Stimulated activated CD8-positive, alpha-beta memory T cell treated with anti-CD3 and anti-CD28 coated beads, Interleukin-7, amount 100 ng/mL, for 1 hour (primary cell): ENCODE measurements around the gene SLX4.

ENCODE experiments used
- DNase-seq, 2 donors: peaks; one replicate each; pipeline ENCODE4 v3.0.0-alpha.2; 2020; ENCODE audit warnings: low read depth in 2 of 2

SLX4 gene

DNA sequence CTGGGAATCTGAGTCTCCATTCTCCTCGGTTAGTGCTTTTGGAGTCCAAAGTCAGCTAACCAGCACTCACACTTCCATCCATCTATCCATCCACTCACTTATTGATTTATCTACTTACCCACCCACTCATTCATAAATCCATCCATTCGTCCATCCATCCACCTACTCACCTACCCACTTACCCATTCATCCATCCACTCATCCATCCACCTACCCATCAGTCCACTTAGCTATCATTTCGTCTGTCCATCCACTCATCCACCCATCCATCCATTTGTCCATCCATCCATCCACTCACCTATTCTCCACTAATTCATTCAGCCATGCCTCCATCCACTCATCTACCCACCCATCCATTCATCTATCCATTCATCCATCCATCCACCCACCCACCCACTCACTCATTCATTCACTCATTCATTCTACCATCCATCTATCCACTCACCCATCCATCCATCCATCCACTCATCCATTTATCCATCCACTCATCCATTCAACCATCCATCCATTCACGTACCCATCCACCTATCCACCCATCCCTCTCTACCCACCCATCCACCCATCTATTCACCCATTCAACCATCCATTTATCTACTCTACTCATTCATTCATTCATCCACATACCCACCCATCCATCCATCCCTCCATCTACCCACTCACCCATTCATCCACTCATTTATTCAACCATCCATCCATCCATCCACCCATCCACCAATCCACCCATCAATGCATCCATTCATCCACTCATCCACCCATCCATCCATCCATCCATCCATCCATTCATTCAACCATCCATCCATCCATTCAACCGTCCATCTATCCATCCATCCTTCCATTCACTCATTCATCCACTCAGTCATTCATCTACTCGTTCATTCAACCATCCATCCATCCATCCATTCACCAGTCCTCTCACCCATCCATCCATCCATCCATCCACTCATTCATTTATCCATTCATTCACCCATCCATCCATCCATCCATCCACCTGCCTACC lies 60.3 kb downstream of the SLX4 start:
- DNase-seq, result no peak

DNA sequence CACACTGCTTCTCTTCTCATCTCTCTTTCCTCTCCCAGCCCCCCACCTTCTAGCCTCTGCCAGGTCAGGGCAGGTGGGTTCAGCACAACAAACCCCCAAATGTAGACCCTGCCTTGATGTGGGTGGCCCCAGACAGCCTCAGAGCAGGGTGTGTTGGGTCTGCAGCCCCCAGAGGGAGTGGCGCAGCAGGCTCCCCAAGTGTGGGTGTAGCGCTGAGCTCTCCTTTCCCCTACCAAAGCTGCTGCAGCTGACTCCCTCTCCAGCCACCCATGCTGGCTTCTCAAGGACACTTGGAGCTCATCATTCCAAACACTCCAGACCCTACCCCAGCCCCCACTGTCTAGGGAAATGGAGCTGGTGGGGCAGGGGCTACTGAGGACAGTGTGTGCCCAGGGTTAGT lies 61.5 kb downstream of the SLX4 start:
- no peak for DNase-seq

DNA sequence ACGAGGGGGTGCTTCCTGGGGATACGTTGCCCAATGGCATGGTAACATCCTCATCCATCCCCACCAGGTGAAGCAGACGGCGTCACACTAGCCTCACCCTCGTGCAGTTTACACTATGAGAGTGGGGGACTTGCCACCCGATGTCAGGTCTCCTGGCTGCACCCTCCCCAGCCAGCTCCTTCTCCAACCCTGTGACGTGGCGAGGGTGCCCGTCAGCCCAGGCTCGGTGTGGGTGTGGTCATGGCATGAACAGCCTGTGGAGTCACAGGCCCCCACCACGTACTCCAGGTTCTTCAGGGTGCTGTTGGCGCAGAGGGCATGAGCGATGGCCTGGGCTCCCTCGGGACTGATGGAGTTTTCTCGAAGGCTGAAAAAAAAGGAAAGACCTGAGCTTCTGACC lies 62.5 kb downstream of the SLX4 start:
- no peak for DNase-seq

DNA sequence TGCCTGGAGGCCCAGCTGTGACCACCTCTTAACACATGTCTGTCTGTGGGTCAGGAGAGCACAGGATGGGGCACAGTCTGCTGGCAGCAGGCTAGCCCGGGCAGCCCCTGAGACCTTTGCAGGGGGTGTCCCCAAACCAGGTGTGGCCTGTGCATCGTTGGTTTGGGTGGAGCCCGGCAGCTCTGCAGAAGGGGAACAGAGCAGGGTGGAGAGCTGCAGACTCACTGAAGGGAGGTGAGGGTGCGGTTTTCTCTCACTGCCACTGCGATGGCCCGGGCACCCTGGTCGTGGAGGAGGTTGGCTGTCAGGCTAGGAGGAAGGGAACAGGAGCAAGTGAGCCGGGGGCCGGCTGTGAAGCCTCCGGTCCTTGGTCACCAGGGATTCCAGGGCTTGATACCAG lies 63.0 kb downstream of the SLX4 start:
- DNase-seq, result no peak

DNA sequence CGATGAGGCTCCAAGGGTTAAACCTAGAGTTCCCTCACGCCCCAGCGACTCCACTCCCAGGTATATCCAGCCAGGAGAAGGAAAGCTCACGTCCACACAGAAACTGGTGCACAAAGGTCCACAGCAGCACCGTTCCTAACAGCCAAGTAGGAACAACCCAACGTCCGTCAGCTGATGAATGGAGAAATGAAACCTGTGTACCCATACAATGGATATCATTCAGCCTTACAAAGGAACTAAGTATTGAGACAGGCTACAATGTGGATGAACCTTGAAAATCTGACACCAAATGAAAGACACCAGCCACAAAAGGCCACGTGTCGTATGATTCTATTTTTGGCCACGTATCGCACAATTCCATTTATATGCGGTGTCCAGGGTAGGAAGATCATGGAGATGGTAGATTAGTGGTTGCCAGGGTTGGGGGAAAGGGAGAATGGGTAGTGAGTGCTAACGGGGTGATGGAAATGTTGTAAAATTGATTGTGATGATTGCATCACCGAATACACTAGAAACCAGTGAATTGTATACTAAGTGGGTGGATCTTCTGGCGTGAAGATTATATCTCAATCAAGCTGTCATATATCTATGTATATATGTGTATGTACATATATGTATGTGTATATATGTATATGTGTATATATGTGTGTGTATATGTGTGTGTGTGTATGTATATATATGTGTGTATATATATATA lies 64.3 kb downstream of the SLX4 start:
- no peak for DNase-seq

DNA sequence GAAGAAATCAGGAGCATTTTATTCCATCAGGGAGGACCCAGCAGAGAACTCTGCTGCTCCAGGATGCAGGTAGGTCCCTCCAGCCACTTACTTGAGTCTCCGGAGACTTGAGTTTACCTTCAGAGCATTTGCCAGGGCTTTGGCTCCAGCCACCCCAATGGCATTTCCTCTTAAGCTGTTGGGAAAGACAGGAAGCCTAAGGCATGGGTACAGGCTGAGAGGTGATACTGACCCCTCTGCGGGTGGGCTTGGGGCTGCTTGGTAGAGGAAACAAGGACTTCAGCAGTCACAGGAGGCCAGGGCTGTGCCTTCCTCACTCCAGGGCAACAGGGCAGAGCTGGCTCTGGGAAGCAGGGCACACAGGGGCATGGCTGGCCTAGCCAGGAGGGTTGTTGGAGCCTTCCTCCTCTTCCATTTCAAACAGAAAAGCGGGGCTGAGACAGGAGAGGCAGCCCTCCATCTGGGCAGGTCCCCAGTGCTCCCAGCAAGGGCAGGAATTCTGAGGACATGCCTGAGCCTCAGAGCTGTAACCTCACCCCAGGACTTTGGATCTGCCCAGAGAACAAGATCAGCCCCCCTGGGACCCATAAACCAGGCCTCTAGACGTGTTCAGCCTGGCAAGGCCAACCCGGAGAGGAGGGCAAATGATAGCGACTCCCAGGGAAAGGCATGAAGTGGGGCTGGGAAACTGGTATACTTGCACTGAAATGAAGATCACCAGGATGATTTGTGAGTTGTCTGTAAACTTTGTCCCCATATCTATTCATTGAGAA lies 68.6 kb downstream of the SLX4 start:
- no peak for DNase-seq

DNA sequence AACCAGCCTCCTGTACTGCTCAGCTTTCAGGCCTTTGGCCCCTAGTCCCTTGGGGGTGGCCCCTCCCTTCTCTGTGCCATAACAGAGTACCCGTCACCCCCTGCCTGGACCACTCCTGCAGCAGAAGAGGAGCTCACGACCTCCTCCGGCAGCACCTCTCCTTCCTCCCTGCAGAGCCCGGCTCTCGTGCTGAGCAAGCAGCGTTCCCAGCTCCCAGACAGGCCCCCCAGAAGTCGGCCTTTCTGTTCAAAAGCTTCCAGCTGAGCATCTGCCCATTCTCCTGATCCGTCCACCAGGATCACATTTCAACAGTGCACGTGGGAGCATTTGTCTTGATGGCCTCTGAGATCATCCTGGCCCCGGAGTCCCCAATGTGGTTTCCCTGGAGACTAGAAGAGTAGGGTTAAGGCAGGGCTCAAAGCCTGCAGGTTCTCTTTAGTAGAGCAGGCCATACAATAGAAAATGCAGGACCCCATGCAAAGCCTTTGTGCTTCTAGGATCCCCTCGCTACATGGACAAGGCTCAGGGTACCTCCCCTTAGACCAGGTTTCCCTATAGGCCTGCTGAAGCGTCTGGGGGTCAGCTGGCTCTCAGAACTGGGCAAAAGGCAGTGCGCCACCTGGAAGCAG lies 69.8 kb downstream of the SLX4 start:
- DNase-seq, result no peak

DNA sequence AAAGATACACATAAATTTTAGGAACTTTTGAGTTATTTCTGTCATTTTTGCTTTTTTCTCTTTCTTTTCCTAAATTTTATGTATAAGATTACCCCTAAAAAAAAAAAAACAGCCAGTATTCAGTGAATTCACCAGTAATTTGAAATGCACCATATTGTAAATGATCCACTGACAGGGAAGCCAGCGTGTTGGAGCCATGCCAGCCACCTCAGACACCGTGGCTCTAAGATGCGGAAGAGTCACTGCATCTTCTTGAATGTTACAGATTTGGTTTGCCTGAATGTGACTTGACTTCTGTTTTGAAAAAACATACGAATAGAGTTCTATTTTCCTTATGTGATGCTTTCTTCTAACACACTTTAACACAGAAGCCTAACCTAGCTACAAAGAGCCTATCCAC lies 73.2 kb downstream of the SLX4 start:
- DNase-seq, result no peak

DNA sequence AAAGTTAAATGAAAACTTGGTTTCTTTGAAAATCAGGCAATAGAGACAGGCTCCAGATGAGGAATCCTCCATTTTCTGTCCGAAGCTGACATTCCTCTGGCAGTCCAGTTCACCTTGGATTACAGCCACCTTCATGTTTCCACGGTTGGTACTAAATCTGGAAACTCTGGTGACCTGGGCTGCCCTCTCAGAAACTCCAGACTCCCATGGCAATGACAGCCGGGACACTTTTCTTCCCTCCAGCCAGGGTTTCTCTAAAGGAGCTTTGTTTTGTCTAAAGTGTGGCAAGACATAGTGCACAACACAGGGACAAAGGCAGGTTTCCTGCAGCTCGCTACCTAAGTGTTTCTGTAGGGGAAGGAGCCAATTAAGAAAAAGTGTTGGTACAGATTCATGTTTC lies 74.6 kb downstream of the SLX4 start:
- DNase-seq, result no peak

DNA sequence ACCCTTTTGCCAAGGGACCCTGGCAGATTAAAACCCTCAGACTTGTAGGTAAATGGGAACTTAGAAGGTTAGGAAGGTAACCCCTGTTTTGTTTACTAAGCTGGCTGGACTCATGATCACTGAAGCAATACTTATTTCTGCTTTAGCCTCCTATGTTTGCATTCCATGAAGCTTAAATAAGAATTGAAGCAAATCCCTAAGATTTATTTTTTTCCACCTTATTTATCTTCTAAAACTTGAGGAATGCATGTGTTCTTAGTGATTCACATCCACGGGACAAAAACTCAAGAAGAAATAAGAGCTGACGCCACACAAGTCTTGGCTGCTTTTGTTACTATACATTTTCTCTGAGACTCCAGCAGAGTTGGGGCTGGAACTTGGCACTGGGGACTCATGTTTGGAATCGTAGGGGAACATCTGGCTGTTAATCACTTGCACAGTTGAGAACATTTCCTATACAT lies 75.1 kb downstream of the SLX4 start:
- no peak for DNase-seq

DNA sequence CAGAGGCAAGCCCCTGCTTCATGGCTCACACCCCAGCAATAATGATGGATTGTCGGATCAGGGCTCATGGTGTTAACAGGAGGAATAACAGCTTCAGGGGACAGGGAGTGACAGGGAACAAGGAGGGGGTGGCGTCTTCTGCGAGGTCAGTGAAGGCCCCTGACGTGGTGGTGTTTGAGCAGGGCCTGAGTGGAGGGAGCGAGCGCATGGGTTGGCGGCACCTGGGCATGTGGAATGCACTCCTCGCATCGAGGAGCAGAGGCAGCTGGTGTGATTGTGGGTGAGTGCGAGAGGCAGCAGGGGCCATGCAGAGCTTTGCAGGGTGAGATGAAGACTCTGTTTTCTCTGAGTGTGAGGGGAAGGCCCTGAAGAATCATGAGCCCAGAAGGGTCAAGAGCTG lies 77.3 kb downstream of the SLX4 start:
- DNase-seq, result no peak

DNA sequence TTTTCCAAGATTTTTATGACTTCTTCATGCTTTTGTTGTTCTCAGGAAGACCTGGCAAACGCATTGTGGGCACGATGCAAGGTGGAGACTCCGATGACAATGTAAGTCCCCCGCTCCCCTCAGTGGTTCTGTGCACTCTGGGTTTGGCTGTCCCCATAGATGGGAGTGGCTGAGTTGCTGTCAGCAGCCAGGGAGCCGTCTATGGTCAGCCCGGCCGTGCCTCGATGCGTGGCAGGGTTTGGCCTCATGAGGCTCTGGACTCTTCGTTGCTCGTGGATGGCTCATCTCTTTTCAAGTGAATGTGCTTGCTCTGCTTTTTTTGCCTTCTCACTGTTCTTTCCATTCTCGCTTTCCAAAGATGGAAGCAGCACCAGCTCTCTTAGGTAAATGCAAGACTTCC lies 78.7 kb downstream of the SLX4 start:
- DNase-seq, result no peak
